Measurements from ENCODE around the gene KCNK10. TPM values are rescaled to one million over a fixed set of nuclear protein-coding genes. Genes with fewer than 3 reads are reported as not detected.

Gene KCNK10
- polyA plus RNA-seq, 1 of the 3 experiments (the other 2 are of a cell fraction): not detected

DNA sequence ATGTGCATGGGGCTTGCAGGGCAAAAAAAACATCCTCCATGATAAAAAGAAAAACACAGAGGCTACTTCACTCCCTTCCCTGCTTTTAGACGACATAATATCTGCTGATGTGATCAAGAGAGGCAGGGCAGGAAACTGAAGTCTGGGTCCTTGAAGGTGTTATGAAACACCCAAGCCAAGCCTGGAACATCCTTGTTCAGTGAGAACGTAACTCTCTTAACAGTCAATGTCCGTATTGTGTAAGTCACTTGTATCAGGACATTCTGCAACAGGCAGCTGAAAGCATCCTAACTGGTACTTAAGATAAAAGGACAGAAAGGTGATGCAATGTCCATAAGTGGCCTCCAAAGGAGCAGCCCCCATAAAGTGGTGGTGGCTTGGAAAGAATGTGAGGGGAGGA lies 20.0 kb downstream of the KCNK10 start:
- Histone ChIP-seq H2AFZ (ENCODE audit: low read depth) (no peak overlapping the region), H3F3A (replicated peaks; ENCODE audit: insufficient read depth) (no peaks in the 10 kb centered on the region), H4K20me1 (ENCODE audit: insufficient read depth) (no peaks in the 10 kb centered on the region), H3K4me2 (no peak overlapping the region), H3K4me1 (ENCODE audit: control insufficient read depth in 1 of 2, insufficient read depth in 2 of 2, low read depth in 1 of 2, low read length in 1 of 2) (no peaks in the 10 kb centered on the region), H3K27me3 (ENCODE audit: insufficient read depth) (no peaks in the 10 kb centered on the region), H3K9me2 (no peaks in the 10 kb centered on the region), H3K79me2 (ENCODE audit: insufficient read depth) (no peaks in the 10 kb centered on the region), H3K9me3 (no peaks in the 10 kb centered on the region), H3K36me3 (replicated peaks in 1 of 2; ENCODE audit: control insufficient read depth in 1 of 2, insufficient read depth in 2 of 2, low read length in 1 of 2) (no peaks in the 10 kb centered on the region), H3K27ac (ENCODE audit: low read depth in 2 of 2, low read length in 1 of 2) (no peak overlapping the region), H3K4me3 (ENCODE audit: low read depth in 2 of 2, low read length in 1 of 2) (no peak overlapping the region), H3K9ac (no peak overlapping the region)
- CTCF ChIA-PET: no interaction called here
- TF ChIP-seq JUND (IDR thresholded peaks at IDR 0.05) (no peak), TAF1 (IDR thresholded peaks at IDR 0.05; ENCODE audit: borderline replicate concordance, low read depth, low read length) (no peak), GABPA (IDR thresholded peaks at IDR 0.05; ENCODE audit: low read depth) (no peak), RXRA (IDR thresholded peaks at IDR 0.05; ENCODE audit: borderline replicate concordance, low read depth) (no peak), FOXM1 (IDR thresholded peaks at IDR 0.05; ENCODE audit: low read depth) (no peak), TCF12 (IDR thresholded peaks at IDR 0.05) (no peak), RFX5 (IDR thresholded peaks at IDR 0.05; ENCODE audit: low read length) (no peak), POLR2AphosphoS5 (IDR thresholded peaks at IDR 0.05; ENCODE audit: low read depth, low read length) (no peak), FOXJ3 (CRISPR knock-in tag; IDR thresholded peaks at IDR 0.05) (no peak), YY1 (IDR thresholded peaks at IDR 0.05; ENCODE audit: low read depth) (no peak), EP300 (IDR thresholded peaks at IDR 0.05; ENCODE audit: borderline replicate concordance in 1 of 2, low read depth in 1 of 2, low read length in 1 of 2) (no peak)
- no peak for DNase-seq
- 40% methylated on average over 3 of the region's 3 CpGs for WGBS (ENCODE audit: low lambda C conversion rate)
- POLR2A ChIA-PET: no interaction called here

DNA sequence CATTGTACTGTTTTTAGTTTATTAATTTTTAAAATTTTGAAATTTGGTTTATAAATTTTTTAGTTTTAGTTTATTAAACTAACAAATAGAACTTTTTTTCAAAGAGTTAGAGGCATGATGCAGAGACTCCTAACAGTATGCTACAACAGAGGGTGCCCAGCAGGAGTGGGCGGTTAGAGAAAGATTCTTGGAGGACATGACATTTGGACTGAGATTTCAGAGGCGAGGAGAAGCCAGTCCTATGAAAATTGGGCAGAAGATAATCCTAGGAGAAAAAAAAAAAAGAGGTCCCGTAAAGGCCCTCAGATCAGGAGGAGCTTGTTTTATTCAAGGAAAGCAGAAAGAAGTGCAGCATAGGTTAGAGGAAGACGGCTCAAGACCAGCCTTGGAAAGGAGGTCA lies 21.7 kb downstream of the KCNK10 start:
- H3K79me2 ChIP-seq (ENCODE audit: insufficient read depth): no peaks in the 10 kb centered on the region
- H3K4me3 ChIP-seq (ENCODE audit: low read depth in 2 of 2, low read length in 1 of 2): no peak overlapping the region
- ChIA-PET POLR2A (no interaction called here), CTCF (interaction anchor here (1.0 kb wide), 1 partner anchor 13 kb away, joined by 5 read pairs; no protein-coding TSS in a partner anchor)
- no peak overlapping the region for H3K9ac ChIP-seq
- no peak for DNase-seq
- H3K4me2 ChIP-seq: no peak overlapping the region
- no peaks in the 10 kb centered on the region for H3K27me3 ChIP-seq (ENCODE audit: insufficient read depth)
- H3K9me2 ChIP-seq: no peaks in the 10 kb centered on the region
- H3K4me1 ChIP-seq (ENCODE audit: control insufficient read depth in 1 of 2, insufficient read depth in 2 of 2, low read depth in 1 of 2, low read length in 1 of 2): no peaks in the 10 kb centered on the region
- no peaks in the 10 kb centered on the region for H4K20me1 ChIP-seq (ENCODE audit: insufficient read depth)
- WGBS (ENCODE audit: low lambda C conversion rate): 36% methylated on average over 4 of the region's 4 CpGs
- TF ChIP-seq IRF3 (IDR thresholded peaks at IDR 0.05; ENCODE audit: low read depth, low read length): no peak
- no peak for TF ChIP-seq SMC3 (IDR thresholded peaks at IDR 0.05; ENCODE audit: low read depth, low read length)
- H3K36me3 ChIP-seq (replicated peaks in 1 of 2; ENCODE audit: control insufficient read depth in 1 of 2, insufficient read depth in 2 of 2, low read length in 1 of 2): no peaks in the 10 kb centered on the region
- H2AFZ ChIP-seq (ENCODE audit: low read depth): no peak overlapping the region
- H3K9me3 ChIP-seq: no peaks in the 10 kb centered on the region
- no peak overlapping the region for H3K27ac ChIP-seq (ENCODE audit: low read depth in 2 of 2, low read length in 1 of 2)
- no peaks in the 10 kb centered on the region for H3F3A ChIP-seq (replicated peaks; ENCODE audit: insufficient read depth)

GRCh38 chr14:88300817-88301216 lies 22.3 kb downstream of the KCNK10 start:
- Histone ChIP-seq H3K79me2 (ENCODE audit: insufficient read depth) (no peaks in the 10 kb centered on the region), H3K9me3 (no peaks in the 10 kb centered on the region), H3F3A (replicated peaks; ENCODE audit: insufficient read depth) (no peaks in the 10 kb centered on the region), H3K9ac (no peak overlapping the region), H3K4me2 (no peak overlapping the region), H3K4me3 (ENCODE audit: low read depth in 2 of 2, low read length in 1 of 2) (no peak overlapping the region), H4K20me1 (ENCODE audit: insufficient read depth) (no peaks in the 10 kb centered on the region), H2AFZ (ENCODE audit: low read depth) (no peak overlapping the region), H3K27me3 (ENCODE audit: insufficient read depth) (no peaks in the 10 kb centered on the region), H3K27ac (ENCODE audit: low read depth in 2 of 2, low read length in 1 of 2) (no peak overlapping the region), H3K36me3 (replicated peaks in 1 of 2; ENCODE audit: control insufficient read depth in 1 of 2, insufficient read depth in 2 of 2, low read length in 1 of 2) (no peaks in the 10 kb centered on the region), H3K4me1 (ENCODE audit: control insufficient read depth in 1 of 2, insufficient read depth in 2 of 2, low read depth in 1 of 2, low read length in 1 of 2) (no peaks in the 10 kb centered on the region), H3K9me2 (no peaks in the 10 kb centered on the region)
- ChIA-PET CTCF (interaction anchor here (1.0 kb wide), 1 partner anchor 14 kb away, joined by 5 read pairs; no protein-coding TSS in a partner anchor), POLR2A (no interaction called here)
- no peak for TF ChIP-seq ELF1 (IDR thresholded peaks at IDR 0.05)
- TF ChIP-seq, protein P1, sequence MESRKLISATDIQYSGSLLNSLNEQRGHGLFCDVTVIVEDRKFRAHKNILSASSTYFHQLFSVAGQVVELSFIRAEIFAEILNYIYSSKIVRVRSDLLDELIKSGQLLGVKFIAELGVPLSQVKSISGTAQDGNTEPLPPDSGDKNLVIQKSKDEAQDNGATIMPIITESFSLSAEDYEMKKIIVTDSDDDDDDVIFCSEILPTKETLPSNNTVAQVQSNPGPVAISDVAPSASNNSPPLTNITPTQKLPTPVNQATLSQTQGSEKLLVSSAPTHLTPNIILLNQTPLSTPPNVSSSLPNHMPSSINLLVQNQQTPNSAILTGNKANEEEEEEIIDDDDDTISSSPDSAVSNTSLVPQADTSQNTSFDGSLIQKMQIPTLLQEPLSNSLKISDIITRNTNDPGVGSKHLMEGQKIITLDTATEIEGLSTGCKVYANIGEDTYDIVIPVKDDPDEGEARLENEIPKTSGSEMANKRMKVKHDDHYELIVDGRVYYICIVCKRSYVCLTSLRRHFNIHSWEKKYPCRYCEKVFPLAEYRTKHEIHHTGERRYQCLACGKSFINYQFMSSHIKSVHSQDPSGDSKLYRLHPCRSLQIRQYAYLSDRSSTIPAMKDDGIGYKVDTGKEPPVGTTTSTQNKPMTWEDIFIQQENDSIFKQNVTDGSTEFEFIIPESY (IDR thresholded peaks at IDR 0.05; ENCODE audit: borderline replicate concordance, low read depth): no peak
- TF ChIP-seq RFX5 (IDR thresholded peaks at IDR 0.05; ENCODE audit: low read length): no peak
- TF ChIP-seq GATA2 (CRISPR knock-in tag; IDR thresholded peaks at IDR 0.05): no peak
- no peak for TF ChIP-seq USF2 (IDR thresholded peaks at IDR 0.05; ENCODE audit: borderline replicate concordance, low read depth, low read length)
- no peak for TF ChIP-seq RCOR1 (IDR thresholded peaks at IDR 0.05; ENCODE audit: low read length)
- WGBS (ENCODE audit: low lambda C conversion rate): 35% methylated on average over 3 of the region's 3 CpGs
- no peak for DNase-seq

All from SK-N-SH (cell line).